Activated CD8-positive, alpha-beta T cell treated with anti-CD3 and anti-CD28 coated beads for 36 hours (primary cell): ENCODE data around the gene CDKN2AIPNL. TPM values are rescaled to one million over a fixed set of nuclear protein-coding genes. Genes with fewer than 3 reads are reported as not detected.

ENCODE experiments used
- ATAC-seq: fragments of 200-7000 bp; cut with Tn5 transposase; one replicate; pipeline ENCODE4 v1.10.0; 2021; ENCODE audit warnings: mild to moderate bottlenecking, moderate library complexity
- CTCF ChIA-PET: fragments of 350-600 bp; sonication (Branson Sonifier 250); formaldehyde crosslinking; loops from one replicate; lab custom pipeline; 2021; ENCODE audit warnings: antibody characterized with exemption; lab: Charles Lee
- POLR2A ChIA-PET: fragments of 350-600 bp; sonication (Branson Sonifier 250); formaldehyde crosslinking; loops from one replicate; lab custom pipeline; 2021; ENCODE audit warnings: antibody characterized with exemption; lab: Charles Lee
- DNase-seq: peaks from one replicate; pipeline ENCODE4 v3.0.0-alpha.2; 2020
- H3K27ac Mint-ChIP-seq: one replicate; pipeline ENCODE4 v1.8.0; 2021; ENCODE audit warnings: mild to moderate bottlenecking, mixed read lengths
- H3K27me3 Mint-ChIP-seq: one replicate; pipeline ENCODE4 v1.8.0; 2021; ENCODE audit warnings: mixed read lengths
- H3K36me3 Mint-ChIP-seq: one replicate; pipeline ENCODE4 v1.8.0; 2021; ENCODE audit warnings: low read depth, mixed read lengths
- H3K4me1 Mint-ChIP-seq: one replicate; pipeline ENCODE4 v1.8.0; 2021; ENCODE audit warnings: low read depth, mixed read lengths
- H3K4me3 Mint-ChIP-seq: one replicate; pipeline ENCODE4 v1.8.0; 2021; ENCODE audit warnings: mild to moderate bottlenecking, moderate library complexity, mixed read lengths
- H3K9me3 Mint-ChIP-seq: one replicate; pipeline ENCODE4 v1.8.0; 2021; ENCODE audit warnings: mixed read lengths
- CTCF ChIP-seq: fragments of 200-600 bp; IDR thresholded peaks from one replicate; pipeline ENCODE4 v1.8.0; 2022; ENCODE audit warnings: antibody characterized with exemption, mild to moderate bottlenecking
- intact Hi-C: fragments of 100-400 bp; cut with micrococcal nuclease; formaldehyde crosslinking; loops from one replicate; pipeline ENCODE4 v1.10.0; 2022
- total RNA-seq, 2 experiments: library from RNA; stranded (reverse); gene quantifications; one replicate each; pipeline ENCODE4 v1.2.3, GENCODE V29; 2021

CDKN2AIPNL gene
- total RNA-seq, 2 experiments from 2014 or later = 38.2 to 41.1 TPM

- intact Hi-C loops = loop anchor here (5.0 kb wide), 1 partner anchor 114 kb away; the partner anchor contains the start of gene JADE2
- TF ChIP-seq CTCF = no peak
- POLR2A ChIA-PET = interaction anchor here (0.7 to 1.5 kb wide), 3 partner anchors 16 to 86 kb away, joined by 3 read pairs; no protein-coding TSS in a partner anchor
- no peak for ATAC-seq
- Mint-ChIP-seq H3K9me3 (no peaks in the 10 kb centered on the region), H3K36me3 (no peaks in the 10 kb centered on the region), H3K4me1 (peaks cover 30% of the 10 kb centered on the region), H3K27ac (no peak overlapping the region), H3K27me3 (no peaks in the 10 kb centered on the region), H3K4me3 (no peak overlapping the region)
- CTCF ChIA-PET = interaction anchor here (0.7 to 10.5 kb wide), 8 partner anchors 15 to 174 kb away, joined by 3 to 72 read pairs (median 11); partner anchors contain the start of gene JADE2
- no peak for DNase-seq
These were observed 1.4 kb upstream of the CDKN2AIPNL start for GRCh38 chr5:134413046-134413445.

- H3K27me3 Mint-ChIP-seq = no peaks in the 10 kb centered on the region
- ChIA-PET CTCF (interaction anchor here (0.7 to 10.5 kb wide), 29 partner anchors 11 to 494 kb away, joined by 3 to 72 read pairs (median 5); partner anchors contain the start of genes JADE2, PCBD2 and UBE2B), POLR2A (interaction anchor here (0.5 to 1.9 kb wide), 18 partner anchors 10 to 747 kb away, joined by 3 to 15 read pairs (median 4); partner anchors contain the start of genes JADE2 and UBE2B)
- no peaks in the 10 kb centered on the region for H3K9me3 Mint-ChIP-seq
- intact Hi-C loops = loop anchor here (5.0 kb wide), 1 partner anchor 116 kb away; the partner anchor contains the start of gene JADE2
- no peak for ATAC-seq
- peak overlapping the region; percentile 97 for H3K4me3 Mint-ChIP-seq
- peak overlapping the region; percentile 76 for H3K27ac Mint-ChIP-seq
- H3K36me3 Mint-ChIP-seq = peaks cover 7% of the 10 kb centered on the region
- DNase-seq = no peak
- H3K4me1 Mint-ChIP-seq = peaks cover 40% of the 10 kb centered on the region
- no peak for TF ChIP-seq CTCF
These were observed 494 bp downstream of the CDKN2AIPNL start for GRCh38 chr5:134411228-134411545.

DNA sequence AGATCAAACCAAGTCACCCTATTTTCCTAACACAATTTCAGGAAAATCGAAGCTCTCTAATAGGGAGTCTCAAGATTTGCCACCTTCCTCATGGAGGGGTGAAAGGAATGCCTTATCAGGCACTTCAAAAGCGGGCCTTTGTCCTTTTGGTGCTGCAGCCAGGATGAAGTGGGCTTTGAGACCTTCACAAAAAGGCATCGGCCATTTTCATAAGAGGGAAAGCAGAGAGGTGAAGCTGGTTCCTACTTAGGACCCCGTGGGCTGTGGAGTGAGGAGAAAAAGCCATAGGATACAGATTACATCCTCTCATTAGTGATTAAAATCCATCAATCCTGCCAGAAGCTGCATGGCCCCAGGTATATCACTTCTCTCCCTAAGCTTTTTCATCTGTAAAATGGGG, 859 bp downstream of the CDKN2AIPNL start:
- DNase-seq (no peak), ATAC-seq (no peak)
- Mint-ChIP-seq H3K4me3 (peak overlapping the region; percentile 97), H3K27ac (peak overlapping the region; percentile 76), H3K4me1 (peaks cover 43% of the 10 kb centered on the region), H3K27me3 (no peaks in the 10 kb centered on the region), H3K9me3 (no peaks in the 10 kb centered on the region), H3K36me3 (peaks cover 10% of the 10 kb centered on the region)
- ChIA-PET CTCF (interaction anchor here (0.8 to 10.5 kb wide), 24 partner anchors 10 to 494 kb away, joined by 3 to 72 read pairs (median 6); partner anchors contain the start of genes JADE2 and PCBD2), POLR2A (interaction anchor here (0.6 to 1.9 kb wide), 13 partner anchors 34 to 186 kb away, joined by 3 to 15 read pairs (median 4); partner anchors contain the start of genes JADE2 and UBE2B)
- intact Hi-C loops = loop anchor here (5.0 kb wide), 1 partner anchor 116 kb away; the partner anchor contains the start of gene JADE2
- no peak for TF ChIP-seq CTCF

- H3K27ac Mint-ChIP-seq = peak overlapping the region; percentile 31
These were observed 2.4 kb downstream of the CDKN2AIPNL start for GRCh38 chr5:134409321-134409720.

More at GRCh38 chr5:134409321-134409720, 2.4 kb downstream of the CDKN2AIPNL start:
- no peak for ATAC-seq
- Mint-ChIP-seq H3K27me3 (no peaks in the 10 kb centered on the region), H3K9me3 (no peaks in the 10 kb centered on the region), H3K36me3 (peaks cover 11% of the 10 kb centered on the region), H3K4me3 (no peak overlapping the region), H3K4me1 (peaks cover 43% of the 10 kb centered on the region)
- TF ChIP-seq CTCF = no peak
- CTCF ChIA-PET = interaction anchor here (1.1 to 10.5 kb wide), 4 partner anchors 11 to 177 kb away, joined by 3 to 72 read pairs (median 10); no protein-coding TSS in a partner anchor
- POLR2A ChIA-PET = interaction anchor here (1.4 to 2.4 kb wide), 5 partner anchors 11 to 135 kb away, joined by 3 to 7 read pairs (median 5); partner anchors contain the start of gene UBE2B
- intact Hi-C loops = loop anchor here (10.0 kb wide), 1 partner anchor 105 kb away; no protein-coding TSS in a partner anchor
- DNase-seq = no peak
